ENCODE results near the gene TOMM40. TPM values are rescaled to one million over a fixed set of nuclear protein-coding genes. Genes with fewer than 3 reads are reported as not detected.

Gene TOMM40
- total and polyA plus RNA-seq, 2 of the 13 experiments (the other 11 are each of a cell fraction or from before 2014, with no cell fraction given) = 72.0 to 110 TPM

DNA sequence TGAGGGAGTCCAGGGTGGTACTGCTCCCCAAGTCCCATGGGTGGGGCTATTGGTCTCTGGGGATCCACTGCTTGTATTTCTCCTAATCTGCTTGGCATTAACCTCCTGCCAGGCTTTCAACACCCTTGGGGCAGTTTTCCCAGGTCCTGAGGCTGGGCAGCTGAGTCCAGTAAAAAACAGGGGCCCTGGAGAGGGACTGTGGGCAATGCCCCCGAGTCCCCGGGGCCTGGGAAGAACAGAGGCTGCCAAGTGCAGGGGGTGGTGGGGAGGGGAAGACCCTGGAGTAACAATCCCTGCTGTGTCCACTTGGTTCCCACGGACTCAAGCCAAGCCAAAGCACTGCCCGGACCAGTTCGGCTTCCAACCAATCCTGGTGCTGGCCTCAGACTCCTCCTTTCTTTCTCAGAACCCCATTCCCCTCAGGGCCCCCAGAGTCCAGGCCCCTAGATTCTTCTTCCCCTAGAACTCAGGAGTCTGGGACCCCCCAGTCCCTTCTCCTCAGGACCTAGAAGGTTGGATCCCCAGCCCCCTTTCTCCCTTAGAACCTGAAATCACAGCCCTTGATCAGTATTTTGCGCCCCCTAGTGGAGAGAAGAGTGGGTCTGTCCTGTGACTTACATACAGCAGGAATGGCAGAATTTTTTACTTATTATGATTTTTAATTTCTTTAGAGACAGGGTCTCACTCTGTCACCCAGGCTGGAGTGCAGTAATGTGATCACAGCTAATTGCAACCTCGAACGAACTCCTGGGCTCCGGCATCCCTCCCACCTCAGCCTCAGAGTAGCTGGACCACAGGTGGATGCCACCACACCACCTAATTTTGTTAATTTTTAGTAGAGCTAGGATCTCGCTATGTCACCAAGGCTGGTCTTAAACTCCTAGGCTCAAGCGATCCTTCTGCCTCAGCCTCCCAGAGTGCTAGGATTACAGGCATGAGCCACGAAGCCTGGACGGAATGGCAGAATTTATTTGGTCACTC lies 60.4 kb downstream of the TOMM40 start (continued):
- TF ChIP-seq, protein P1, sequence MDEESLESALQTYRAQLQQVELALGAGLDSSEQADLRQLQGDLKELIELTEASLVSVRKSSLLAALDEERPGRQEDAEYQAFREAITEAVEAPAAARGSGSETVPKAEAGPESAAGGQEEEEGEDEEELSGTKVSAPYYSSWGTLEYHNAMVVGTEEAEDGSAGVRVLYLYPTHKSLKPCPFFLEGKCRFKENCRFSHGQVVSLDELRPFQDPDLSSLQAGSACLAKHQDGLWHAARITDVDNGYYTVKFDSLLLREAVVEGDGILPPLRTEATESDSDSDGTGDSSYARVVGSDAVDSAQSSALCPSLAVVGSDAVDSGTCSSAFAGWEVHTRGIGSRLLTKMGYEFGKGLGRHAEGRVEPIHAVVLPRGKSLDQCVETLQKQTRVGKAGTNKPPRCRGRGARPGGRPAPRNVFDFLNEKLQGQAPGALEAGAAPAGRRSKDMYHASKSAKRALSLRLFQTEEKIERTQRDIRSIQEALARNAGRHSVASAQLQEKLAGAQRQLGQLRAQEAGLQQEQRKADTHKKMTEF (CRISPR knock-in tag; IDR thresholded peaks at IDR 0.05) = peak; percentile 22; the same call in 1 of the 2 replicates
- TF ChIP-seq ZBTB42 (CRISPR knock-in tag; IDR thresholded peaks at IDR 0.05) (0 out of 2 replicates have a peak, but pooled peaks have one; percentile 49), HOXA3 (CRISPR knock-in tag; IDR thresholded peaks at IDR 0.05) (peak; percentile 35; the same call in 1 of the 2 replicates), MBNL3 (CRISPR knock-in tag; conservative IDR thresholded peaks at IDR 0.05) (no peak), HNF1B (CRISPR knock-in tag; IDR thresholded peaks at IDR 0.05) (0 out of 2 replicates have a peak, but pooled peaks have one; percentile 42), ZNF18 (CRISPR knock-in tag; IDR thresholded peaks at IDR 0.05; ENCODE audit: insufficient replicate concordance) (peak; percentile 33), ZBTB20 (CRISPR knock-in tag; IDR thresholded peaks at IDR 0.05; ENCODE audit: borderline replicate concordance, low read depth) (no peak; the same call in 1 of the 2 replicates), ZNF792 (CRISPR knock-in tag; IDR thresholded peaks at IDR 0.05) (0 out of 2 replicates have a peak, but pooled peaks have one; percentile 6), ELF3 (CRISPR knock-in tag; IDR thresholded peaks at IDR 0.05) (0 out of 2 replicates have a peak, but pooled peaks have one; percentile 8), MAZ (IDR thresholded peaks at IDR 0.05; ENCODE audit: borderline replicate concordance, low read depth, low read length) (peak; percentile 56; the same call in 1 of the 2 replicates), MAZ (CRISPR knock-in tag; IDR thresholded peaks at IDR 0.05; ENCODE audit: low read depth) (peak; percentile 16; the same call in 1 of the 2 replicates), ZNF780A (CRISPR knock-in tag; IDR thresholded peaks at IDR 0.05) (no peak), CAMTA2 (CRISPR knock-in tag; IDR thresholded peaks at IDR 0.05; ENCODE audit: borderline replicate concordance) (no peak), CENPBD1 (CRISPR knock-in tag; IDR thresholded peaks at IDR 0.05; ENCODE audit: borderline replicate concordance, low read depth) (no peak), MED1 (CRISPR knock-in tag; IDR thresholded peaks at IDR 0.05) (peak; percentile 0; the same call in 1 of the 2 replicates), ZNF329 (CRISPR knock-in tag; IDR thresholded peaks at IDR 0.05; ENCODE audit: low read depth) (0 out of 2 replicates have a peak, but pooled peaks have one; percentile 22), GLMP (CRISPR knock-in tag; IDR thresholded peaks at IDR 0.05; ENCODE audit: borderline replicate concordance) (no peak)
- TF ChIP-seq, protein P2, sequence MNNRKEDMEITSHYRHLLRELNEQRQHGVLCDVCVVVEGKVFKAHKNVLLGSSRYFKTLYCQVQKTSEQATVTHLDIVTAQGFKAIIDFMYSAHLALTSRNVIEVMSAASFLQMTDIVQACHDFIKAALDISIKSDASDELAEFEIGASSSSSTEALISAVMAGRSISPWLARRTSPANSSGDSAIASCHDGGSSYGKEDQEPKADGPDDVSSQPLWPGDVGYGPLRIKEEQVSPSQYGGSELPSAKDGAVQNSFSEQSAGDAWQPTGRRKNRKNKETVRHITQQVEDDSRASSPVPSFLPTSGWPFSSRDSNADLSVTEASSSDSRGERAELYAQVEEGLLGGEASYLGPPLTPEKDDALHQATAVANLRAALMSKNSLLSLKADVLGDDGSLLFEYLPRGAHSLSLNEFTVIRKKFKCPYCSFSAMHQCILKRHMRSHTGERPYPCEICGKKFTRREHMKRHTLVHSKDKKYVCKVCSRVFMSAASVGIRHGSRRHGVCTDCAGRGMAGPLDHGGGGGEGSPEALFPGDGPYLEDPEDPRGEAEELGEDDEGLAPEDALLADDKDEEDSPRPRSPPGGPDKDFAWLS (CRISPR knock-in tag; IDR thresholded peaks at IDR 0.05; ENCODE audit: borderline replicate concordance) = no peak

Data from HepG2 (cell line).